SK-N-MC (cell line): ENCODE data around the gene RUSF1.
"Not testable (repeated sequence)": the region's sequence is repeated elsewhere in the genome, so short reads cannot be mapped to it uniquely, and the experiment has no call there.

Experiments used
- DNase-seq: peaks from one replicate; pipeline ENCODE4 v3.0.0-alpha.2; 2011; ENCODE audit warnings: low read depth, low spot score
- H3K27ac ChIP-seq: fragments of 200-600 bp; sonication (generic); 2 replicates; pipeline ENCODE4 v1.5.1; 2016; ENCODE audit warnings: mixed run types
- H3K36me3 ChIP-seq: fragments of 200-600 bp; sonication (generic); 2 replicates; pipeline ENCODE4 v1.6.1; 2017; ENCODE audit warnings: antibody characterized with exemption, low read length, mixed read lengths; ENCODE audit not compliant: insufficient read depth
- H3K4me3 ChIP-seq: fragments of 200-600 bp; sonication (generic); 2 replicates; pipeline ENCODE4 v1.5.1; 2016
- H3K9ac ChIP-seq: fragments of 200-600 bp; sonication (generic); 2 replicates; pipeline ENCODE4 v1.8.0; 2017; ENCODE audit warnings: mixed run types, mixed read lengths; ENCODE audit not compliant: insufficient read length
- H3K9me3 ChIP-seq: fragments of 200-600 bp; sonication (generic); 2 replicates; pipeline ENCODE4 v1.6.1; 2017; ENCODE audit warnings: low read depth, mild to moderate bottlenecking, antibody characterized with exemption, low read length, moderate library complexity, mixed read lengths
- EZH2 ChIP-seq: fragments of 200-600 bp; sonication (generic); IDR thresholded peaks from one replicate; pipeline ENCODE4 v1.6.1; 2017; ENCODE audit warnings: antibody characterized with exemption
- FOXP2 ChIP-seq: optimal IDR thresholded peaks from 2 replicates; pipeline ENCODE3; 2011; ENCODE audit warnings: mild to moderate bottlenecking, moderate library complexity; ENCODE audit not compliant: insufficient read depth; ENCODE audit errors: extremely low read length, control extremely low read depth
- POLR2AphosphoS5 ChIP-seq: IDR thresholded peaks from 2 replicates; pipeline ENCODE4 v1.6.1; 2012; ENCODE audit warnings: mild to moderate bottlenecking, low read depth, low read length, borderline replicate concordance

Gene RUSF1

GRCh38 chr16:31507929-31508705 lies at the start of gene RUSF1:
Gene RUSF1 (minus strand): TSS chr16:31508391. CDS start chr16:31508373, 18 bp downstream.
- Histone ChIP-seq H3K4me3 (peak within 1 kb of the TSS; percentile 95), H3K9me3 (no peaks in the 10 kb centered on the region), H3K36me3 (no peaks in the 10 kb centered on the region), H3K9ac (peak within 1 kb of the TSS; percentile 98), H3K27ac (peak within 1 kb of the TSS; percentile 73)
- peak; percentile 68 for TF ChIP-seq FOXP2
- TF ChIP-seq POLR2AphosphoS5: peak; percentile 90; the same call in 1 of the 2 replicates
- TF ChIP-seq EZH2: no peak
- DNase-seq: peak; percentile 35

GRCh38 chr16:31542763-31543162 lies 34.6 kb upstream of the RUSF1 start:
- no peaks in the 10 kb centered on the region for H3K36me3 ChIP-seq
- H3K27ac ChIP-seq: no peak overlapping the region
- H3K9ac ChIP-seq: no peak overlapping the region
- no peak overlapping the region for H3K4me3 ChIP-seq
- no peak for DNase-seq
- TF ChIP-seq EZH2: no peak
- no peak for TF ChIP-seq POLR2AphosphoS5
- no peak for TF ChIP-seq FOXP2
- no peaks in the 10 kb centered on the region for H3K9me3 ChIP-seq

DNA sequence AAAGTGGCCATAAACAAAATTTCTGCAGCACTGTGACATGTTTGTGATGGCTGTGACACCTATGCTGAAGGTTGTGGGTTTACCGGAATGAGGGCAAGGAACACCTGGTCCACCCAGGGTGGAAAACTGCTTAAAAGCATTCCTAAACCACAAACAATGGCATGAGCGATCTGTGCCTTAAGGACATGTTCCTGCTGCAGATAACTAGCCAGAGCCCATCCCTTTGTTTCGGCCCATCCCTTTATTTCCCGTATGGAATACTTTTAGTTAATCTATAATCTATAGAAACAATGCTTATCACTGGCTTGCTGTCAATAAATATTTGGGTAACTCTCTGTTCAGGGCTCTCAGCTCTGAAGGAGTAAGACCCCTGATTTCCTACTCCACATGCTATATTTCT lies 31.6 kb upstream of the RUSF1 start:
- H3K27ac ChIP-seq, H3K4me3 ChIP-seq, DNase-seq, H3K36me3 ChIP-seq, H3K9me3 ChIP-seq, H3K9ac ChIP-seq: not testable (repeated sequence)

DNA sequence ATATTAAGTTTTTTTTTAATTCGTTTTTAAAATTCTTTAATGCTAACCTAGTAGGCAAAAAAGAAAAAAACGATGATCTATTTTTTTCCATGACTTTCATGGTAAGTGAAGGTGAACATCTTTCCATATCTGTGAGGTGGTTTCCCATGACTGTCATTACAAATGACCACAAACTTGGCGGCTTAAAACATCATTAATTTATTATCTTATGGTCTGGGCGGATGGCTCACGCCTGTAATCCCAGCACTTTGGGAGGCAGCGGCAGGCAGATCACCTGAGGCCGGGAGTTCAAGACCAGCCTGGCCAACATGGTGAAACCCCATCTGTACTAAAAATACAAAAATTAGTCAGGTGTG lies 30.0 kb upstream of the RUSF1 start:
- H3K4me3 ChIP-seq, H3K9ac ChIP-seq, H3K9me3 ChIP-seq, DNase-seq, H3K27ac ChIP-seq, H3K36me3 ChIP-seq: not testable (repeated sequence)

DNA sequence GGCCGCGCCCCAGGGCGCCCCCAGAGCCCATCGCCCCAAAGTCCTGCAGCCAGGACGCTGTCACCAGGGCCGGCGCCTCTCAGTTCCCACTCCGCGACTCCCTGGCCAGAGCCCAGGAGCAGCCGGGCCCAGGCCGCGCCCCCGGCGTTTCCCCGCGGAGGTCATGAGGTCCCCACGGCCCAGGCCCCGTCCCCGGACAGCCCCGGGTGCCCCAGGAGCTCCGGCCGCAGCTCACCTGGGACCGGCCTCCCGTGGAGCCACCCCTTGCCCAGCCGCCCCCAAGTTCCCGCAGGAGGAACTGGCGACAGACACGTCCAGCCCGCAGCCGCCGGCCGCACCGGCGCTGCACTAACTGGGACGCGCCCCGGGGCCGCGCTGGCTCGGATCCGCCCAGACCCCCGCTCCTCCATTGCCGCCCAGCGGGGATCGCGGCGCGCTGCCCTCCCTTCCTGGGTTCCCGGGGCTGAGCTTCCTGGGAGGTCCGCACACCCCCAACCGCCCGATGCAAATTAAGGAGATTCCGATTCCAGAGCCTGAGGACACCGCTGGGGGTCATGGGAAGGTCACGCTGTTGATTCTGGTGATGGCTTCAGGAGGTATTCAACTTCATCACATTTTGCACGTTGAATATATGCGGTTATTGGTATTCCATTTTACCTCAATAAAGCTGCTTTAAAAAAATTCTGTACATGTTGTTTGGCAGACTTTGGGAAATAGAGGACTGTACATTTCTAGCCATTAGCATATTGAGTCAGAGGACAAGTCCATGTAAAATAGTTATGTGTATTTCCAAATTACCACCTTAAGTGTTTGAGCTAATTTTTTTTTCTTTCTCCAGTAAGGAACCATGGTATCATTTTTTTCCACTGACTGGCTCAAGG lies 29.4 kb upstream of the RUSF1 start:
- H3K27ac ChIP-seq: no peak overlapping the region
- H3K9ac ChIP-seq: no peak overlapping the region
- TF ChIP-seq EZH2 (no peak), FOXP2 (no peak), POLR2AphosphoS5 (no peak)
- DNase-seq: no peak
- no peaks in the 10 kb centered on the region for H3K9me3 ChIP-seq
- H3K4me3 ChIP-seq: no peak overlapping the region
- H3K36me3 ChIP-seq: no peaks in the 10 kb centered on the region

GRCh38 chr16:31536804-31537361 lies 28.7 kb upstream of the RUSF1 start:
- Histone ChIP-seq H3K4me3 (no peak overlapping the region), H3K9me3 (no peaks in the 10 kb centered on the region), H3K27ac (no peak overlapping the region), H3K36me3 (no peaks in the 10 kb centered on the region), H3K9ac (no peak overlapping the region)
- no peak for DNase-seq
- TF ChIP-seq POLR2AphosphoS5 (no peak), EZH2 (no peak), FOXP2 (no peak)

DNA sequence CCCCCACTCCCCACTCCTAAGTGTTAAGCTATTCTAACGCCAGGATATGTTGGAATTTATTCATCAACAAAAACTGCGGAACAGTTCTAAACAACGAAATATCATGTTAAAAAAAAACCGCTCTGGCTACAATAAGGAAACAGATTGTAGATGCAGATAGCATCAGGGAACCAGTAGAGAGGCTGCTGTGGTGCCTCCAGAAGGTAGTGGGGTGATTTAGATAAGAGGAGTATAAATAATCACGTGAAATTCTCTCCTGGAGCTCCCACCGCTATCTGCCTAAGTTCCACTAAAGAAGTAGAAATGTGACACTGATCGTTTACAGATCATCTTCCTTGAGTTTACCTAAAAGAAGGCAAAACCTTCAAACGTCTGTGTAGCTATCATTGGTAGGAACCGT lies 27.5 kb upstream of the RUSF1 start:
- DNase-seq: no peak
- no peaks in the 10 kb centered on the region for H3K36me3 ChIP-seq
- no peak for TF ChIP-seq FOXP2
- TF ChIP-seq POLR2AphosphoS5: no peak
- no peak for TF ChIP-seq EZH2
- H3K27ac ChIP-seq: no peak overlapping the region
- H3K9ac ChIP-seq: no peak overlapping the region
- no peaks in the 10 kb centered on the region for H3K9me3 ChIP-seq
- H3K4me3 ChIP-seq: no peak overlapping the region

DNA sequence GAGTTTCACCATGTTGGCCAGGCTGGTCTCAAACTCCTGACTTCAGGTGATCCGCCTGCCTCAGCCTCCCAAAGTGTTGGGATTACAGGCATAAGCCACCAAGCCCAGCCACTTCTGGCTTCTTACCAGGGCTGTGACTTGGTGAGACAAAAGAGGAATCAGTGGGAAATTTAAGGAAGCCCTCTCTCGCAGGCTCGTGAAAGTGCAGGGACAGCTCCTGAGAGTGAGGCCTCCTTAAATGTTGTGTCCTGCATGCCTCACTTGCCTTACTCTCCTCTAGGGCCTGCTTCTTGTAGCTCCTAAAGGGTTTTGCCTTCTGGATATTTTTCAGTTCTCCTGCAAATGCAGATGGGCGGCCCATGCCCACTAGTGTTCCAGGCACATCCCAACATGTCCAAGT lies 24.7 kb upstream of the RUSF1 start:
- no peaks in the 10 kb centered on the region for H3K36me3 ChIP-seq
- no peak overlapping the region for H3K9ac ChIP-seq
- TF ChIP-seq FOXP2 (no peak), EZH2 (no peak), POLR2AphosphoS5 (no peak)
- no peak for DNase-seq
- H3K27ac ChIP-seq: no peak overlapping the region
- no peak overlapping the region for H3K4me3 ChIP-seq
- H3K9me3 ChIP-seq: no peaks in the 10 kb centered on the region
